SK-N-SH (cell line): ENCODE results near the gene MIF4GD. TPM values are rescaled to one million over a fixed set of nuclear protein-coding genes. Genes with fewer than 3 reads are reported as not detected.
"Not testable (repeated sequence)": the region's sequence is repeated elsewhere in the genome, so short reads cannot be mapped to it uniquely, and the experiment has no call there.

Experiments
- CTCF ChIA-PET: fragments of 300-600, 350-600 bp; formaldehyde crosslinking; extraction: SDS; loops from one replicate; lab custom pipeline; 2021; lab: Yijun Ruan, JAX
- POLR2A ChIA-PET: fragments of 350-600 bp; sonication (Branson Sonifier 250); formaldehyde crosslinking; extraction: SDS; loops from one replicate; lab custom pipeline; 2020; ENCODE audit warnings: antibody characterized with exemption, inconsistent platforms; lab: Yijun Ruan, JAX
- DNase-seq: peaks from one replicate; pipeline ENCODE4 v3.0.0; 2012
- H2AFZ ChIP-seq: fragments of 200-600 bp; sonication (generic); 2 replicates; pipeline ENCODE4 v1.8.1; 2016; ENCODE audit warnings: antibody characterized with exemption, mild to moderate bottlenecking, low read depth
- H3F3A ChIP-seq: fragments of 200-600 bp; sonication (generic); replicated peaks from 2 replicates; pipeline ENCODE3; 2016; ENCODE audit warnings: antibody characterized with exemption, mild to moderate bottlenecking; ENCODE audit not compliant: insufficient read depth
- H3K27ac ChIP-seq, 2 experiments: fragments of 200-500 bp in 1 of 2; fragments of 200-600 bp in 1 of 2; sonication (Bioruptor generic) in 1 of 2; sonication (generic), shearing (Covaris generic) in 1 of 2; 2 replicates each; pipeline versions ENCODE4 v1.5.1 to v1.6.1; 2014 to 2016; ENCODE audit warnings: low read depth in 2 of 2, inconsistent platforms in 1 of 2, low read length in 1 of 2, mild to moderate bottlenecking in 1 of 2, mixed read lengths in 1 of 2
- H3K27me3 ChIP-seq: fragments of 200-600 bp; sonication (generic), shearing (Covaris generic); 2 replicates; pipeline ENCODE4 v1.6.1; 2016; ENCODE audit warnings: mixed run types; ENCODE audit not compliant: insufficient read depth
- H3K36me3 ChIP-seq, 2 experiments: fragments of 200-500 bp in 1 of 2; fragments of 200-600 bp in 1 of 2; sonication (Bioruptor generic) in 1 of 2; sonication (generic) in 1 of 2; replicated peaks in 1 of 2; 2 replicates each; pipeline versions ENCODE3 to v1.5.1; 2014 to 2016; ENCODE audit warnings: low read length in 1 of 2, mild to moderate bottlenecking in 1 of 2; ENCODE audit not compliant: insufficient read depth in 2 of 2, control insufficient read depth in 1 of 2
- H3K4me1 ChIP-seq, 2 experiments: fragments of 200-500 bp in 1 of 2; fragments of 200-600 bp in 1 of 2; sonication (Bioruptor generic) in 1 of 2; sonication (generic), shearing (Covaris generic) in 1 of 2; 2 replicates each; pipeline versions ENCODE4 v1.5.1 to v1.6.1; 2014 to 2016; ENCODE audit warnings: low read depth in 1 of 2, low read length in 1 of 2, mixed run types in 1 of 2; ENCODE audit not compliant: insufficient read depth in 2 of 2, control insufficient read depth in 1 of 2
- H3K4me2 ChIP-seq: fragments of 200-600 bp; sonication (generic), shearing (Covaris generic); 2 replicates; pipeline ENCODE4 v1.6.1; 2017; ENCODE audit warnings: mixed run types
- H3K4me3 ChIP-seq, 2 experiments: fragments of 200-500 bp in 1 of 2; fragments of 200-600 bp in 1 of 2; sonication (Bioruptor generic) in 1 of 2; sonication (generic), shearing (Covaris generic) in 1 of 2; 2 replicates each; pipeline versions ENCODE4 v1.5.1 to v1.8.1; 2014 to 2016; ENCODE audit warnings: low read depth in 2 of 2, inconsistent platforms in 1 of 2, low read length in 1 of 2, mild to moderate bottlenecking in 1 of 2, mixed read lengths in 1 of 2, moderate library complexity in 1 of 2
- H3K79me2 ChIP-seq: fragments of 200-600 bp; sonication (generic); 2 replicates; pipeline ENCODE4 v1.8.1; 2017; ENCODE audit warnings: mild to moderate bottlenecking; ENCODE audit not compliant: insufficient read depth
- H3K9ac ChIP-seq: fragments of 200-600 bp; sonication (generic); 2 replicates; pipeline ENCODE4 v1.6.1; 2017; ENCODE audit warnings: mixed run types
- H3K9me2 ChIP-seq: fragments of 200-600 bp; sonication (generic); 2 replicates; pipeline ENCODE4 v1.6.1; 2017; ENCODE audit warnings: mixed run types
- H3K9me3 ChIP-seq: fragments of 200-600 bp; sonication (generic); 2 replicates; pipeline ENCODE4 v1.6.1; 2017; ENCODE audit warnings: mixed run types, mild to moderate bottlenecking, moderate library complexity
- H4K20me1 ChIP-seq: fragments of 200-600 bp; sonication (generic); 2 replicates; pipeline ENCODE4 v1.6.1; 2017; ENCODE audit warnings: mild to moderate bottlenecking, mixed run types; ENCODE audit not compliant: insufficient read depth
- ELF1 ChIP-seq: IDR thresholded peaks from 2 replicates; pipeline ENCODE4 v1.4.0; 2012
- EP300 ChIP-seq, 2 experiments: IDR thresholded peaks; 2 replicates each; pipeline versions ENCODE4 v1.4.0 to v1.6.1; 2012; ENCODE audit warnings: borderline replicate concordance in 1 of 2, low read depth in 1 of 2, low read length in 1 of 2
- EZH2phosphoT487 ChIP-seq: fragments of 200-600 bp; sonication (generic); IDR thresholded peaks from 2 replicates; pipeline ENCODE4 v1.6.1; 2017; ENCODE audit warnings: low read depth, mixed run types, mild to moderate bottlenecking, antibody characterized with exemption, moderate library complexity, borderline replicate concordance
- FOSL2 ChIP-seq: IDR thresholded peaks from 2 replicates; pipeline ENCODE4 v1.4.0; 2012; ENCODE audit warnings: low read depth, mild to moderate bottlenecking, moderate library complexity, borderline replicate concordance
- FOXM1 ChIP-seq: IDR thresholded peaks from 2 replicates; pipeline ENCODE4 v1.4.0; 2012; ENCODE audit warnings: low read depth, mild to moderate bottlenecking
- GABPA ChIP-seq: IDR thresholded peaks from 2 replicates; pipeline ENCODE4 v1.4.0; 2012; ENCODE audit warnings: low read depth, mild to moderate bottlenecking
- MXI1 ChIP-seq: IDR thresholded peaks from 2 replicates; pipeline ENCODE4 v1.6.1; 2012; ENCODE audit warnings: mild to moderate bottlenecking, low read depth, low read length, improper control_type of control experiment
- NFIC ChIP-seq: IDR thresholded peaks from 2 replicates; pipeline ENCODE4 v1.4.0; 2012; ENCODE audit warnings: borderline replicate concordance
- POLR2AphosphoS5 ChIP-seq: IDR thresholded peaks from 2 replicates; pipeline ENCODE4 v1.6.1; 2012; ENCODE audit warnings: low read depth, low read length
- RAD21 ChIP-seq: IDR thresholded peaks from 2 replicates; pipeline ENCODE4 v1.6.1; 2012; ENCODE audit warnings: mild to moderate bottlenecking, low read length
- SMC3 ChIP-seq: IDR thresholded peaks from 2 replicates; pipeline ENCODE4 v1.6.1; 2012; ENCODE audit warnings: low read depth, low read length, improper control_type of control experiment
- WGBS: methylation state at CpG from one replicate; pipeline ENCODE4 v1.1.6; 2017; ENCODE audit warnings: low lambda C conversion rate; 5-methylcytosine and 5-hydroxymethylcytosine counted together
- polyA plus RNA-seq, 3 experiments: library from polyadenylated mRNA; depleted of rRNA; stranded (reverse); fragments of >200 nt; gene quantifications; 2 replicates each; pipeline ENCODE4 v1.2.3, GENCODE V29; 2012
- TF ChIP-seq, protein P1 (sequence below): fragments of 200-600 bp; sonication (generic); IDR thresholded peaks from 2 replicates; pipeline ENCODE4 v1.6.1; 2017; ENCODE audit warnings: antibody characterized with exemption, mild to moderate bottlenecking, moderate library complexity
- TF ChIP-seq, protein P2 (sequence below): IDR thresholded peaks from 2 replicates; pipeline ENCODE4 v1.4.0; 2012; ENCODE audit warnings: low read depth
- TF ChIP-seq, protein P3 (sequence below): IDR thresholded peaks from 2 replicates; pipeline ENCODE4; 2012

The MIF4GD gene
- polyA plus RNA-seq, 1 of the 3 experiments (the other 2 are of a cell fraction): 65.4 TPM

DNA sequence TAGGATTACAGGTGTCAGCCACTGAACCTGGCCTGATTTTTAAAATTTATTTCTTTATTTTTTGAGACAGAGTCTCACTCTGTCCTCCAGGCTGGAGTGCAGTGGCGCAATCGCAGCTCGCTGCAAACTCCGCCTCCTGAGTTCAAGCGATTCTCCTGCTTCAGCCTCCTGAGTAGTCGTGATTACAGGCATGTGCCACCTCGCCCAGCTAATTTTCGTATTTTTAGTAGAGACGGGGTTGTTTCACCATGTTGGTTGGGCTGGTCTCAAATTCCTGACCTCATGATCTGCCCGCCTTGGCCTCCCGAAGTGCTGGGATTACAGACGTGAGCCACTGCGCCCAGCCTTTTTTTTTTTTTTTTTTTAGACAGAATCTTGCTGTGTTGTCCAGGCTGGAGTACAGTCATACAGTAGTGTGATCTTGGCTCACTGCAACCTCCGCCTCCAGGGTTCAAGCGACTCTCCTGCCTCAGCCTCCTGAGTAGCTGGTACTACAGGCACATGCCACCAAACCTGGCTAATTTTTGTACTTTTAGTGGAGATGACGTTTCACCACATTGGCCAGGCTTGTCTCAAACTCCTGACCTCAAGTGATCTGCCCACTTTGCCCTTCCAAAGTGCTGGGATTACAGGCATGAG is 21.9 kb upstream of the MIF4GD start:
- H3K4me2 ChIP-seq, H3K4me1 ChIP-seq, H3K79me2 ChIP-seq, H3K27ac ChIP-seq, H3K9ac ChIP-seq, H3K27me3 ChIP-seq, H3K36me3 ChIP-seq, H3K4me3 ChIP-seq, H3K9me2 ChIP-seq, DNase-seq, H4K20me1 ChIP-seq, H2AFZ ChIP-seq, H3K9me3 ChIP-seq, POLR2A ChIA-PET: not testable (repeated sequence)
- H3F3A ChIP-seq: peaks cover 18% of the 10 kb centered on the region
- WGBS: 87% methylated on average over 16 of the region's 16 CpGs
- CTCF ChIA-PET: interaction anchor here (0.8 to 7.3 kb wide), 3 partner anchors 20 to 30 kb away, joined by 3 to 83 read pairs (median 8); partner anchors contain the start of gene MIF4GD

DNA sequence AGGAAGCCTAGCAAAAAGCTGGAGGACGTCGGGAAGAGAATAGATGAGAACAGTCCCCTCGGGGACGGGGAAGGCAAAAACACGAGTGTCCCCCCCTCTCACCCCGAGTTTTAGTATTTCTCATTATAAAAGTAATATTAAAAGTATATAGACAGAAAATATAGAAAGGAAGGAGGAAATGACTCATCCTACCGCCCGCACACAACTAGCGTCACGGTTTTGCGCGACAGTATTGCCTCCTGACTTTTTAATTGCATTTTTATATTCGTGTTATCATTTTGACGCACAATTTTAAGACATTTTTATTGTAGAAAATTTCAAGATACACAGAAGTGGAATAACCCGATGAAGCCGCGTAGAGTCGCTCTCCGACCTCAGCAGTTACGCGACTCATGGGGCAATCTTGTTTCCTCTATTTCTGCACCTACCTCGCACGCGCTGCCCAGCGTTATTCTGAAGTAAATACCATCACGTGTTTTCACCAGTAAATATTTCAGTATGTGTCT is 18.9 kb upstream of the MIF4GD start:
- Histone ChIP-seq H3K36me3 (peaks cover 0 to 4% of the 10 kb centered on the region in 2 experiments), H2AFZ (peak overlapping the region; percentile 96), H4K20me1 (no peaks in the 10 kb centered on the region), H3K79me2 (no peaks in the 10 kb centered on the region), H3K4me1 (peaks cover 4 to 5% of the 10 kb centered on the region in 2 experiments; a peak in 2 of 4 replicates), H3K4me3 (peak overlapping the region; percentile 68 to 80), H3K27me3 (no peaks in the 10 kb centered on the region), H3F3A (peaks cover 4% of the 10 kb centered on the region), H3K27ac (peak overlapping the region; percentile 73 to 80), H3K9me3 (no peaks in the 10 kb centered on the region), H3K9ac (peak overlapping the region; percentile 77), H3K9me2 (no peaks in the 10 kb centered on the region), H3K4me2 (peak overlapping the region; percentile 87)
- CTCF ChIA-PET: interaction anchor here (0.8 to 7.3 kb wide), 19 partner anchors 8 to 460 kb away, joined by 3 to 83 read pairs (median 6); partner anchors contain the start of genes GGA3, GRB2, MIF4GD and MRPS7
- 13% methylated on average over 26 of the region's 26 CpGs for WGBS
- POLR2A ChIA-PET: interaction anchor here (0.8 to 2.8 kb wide), 7 partner anchors 16 to 116 kb away, joined by 3 to 36 read pairs (median 10); partner anchors contain the start of genes GGA3, GRB2, MIF4GD and MRPS7
- no peak for TF ChIP-seq NFIC
- no peak for TF ChIP-seq POLR2AphosphoS5
- no peak for TF ChIP-seq FOXM1
- TF ChIP-seq MXI1: 0 out of 2 replicates have a peak, but pooled peaks have one; percentile 29
- no peak for TF ChIP-seq EZH2phosphoT487
- no peak for TF ChIP-seq GABPA
- peak; percentile 6; the same call in 1 of the 2 replicates for TF ChIP-seq SMC3
- TF ChIP-seq RAD21: peak; percentile 28; the same call in 1 of the 2 replicates
- TF ChIP-seq ELF1: no peak
- TF ChIP-seq, protein P1, sequence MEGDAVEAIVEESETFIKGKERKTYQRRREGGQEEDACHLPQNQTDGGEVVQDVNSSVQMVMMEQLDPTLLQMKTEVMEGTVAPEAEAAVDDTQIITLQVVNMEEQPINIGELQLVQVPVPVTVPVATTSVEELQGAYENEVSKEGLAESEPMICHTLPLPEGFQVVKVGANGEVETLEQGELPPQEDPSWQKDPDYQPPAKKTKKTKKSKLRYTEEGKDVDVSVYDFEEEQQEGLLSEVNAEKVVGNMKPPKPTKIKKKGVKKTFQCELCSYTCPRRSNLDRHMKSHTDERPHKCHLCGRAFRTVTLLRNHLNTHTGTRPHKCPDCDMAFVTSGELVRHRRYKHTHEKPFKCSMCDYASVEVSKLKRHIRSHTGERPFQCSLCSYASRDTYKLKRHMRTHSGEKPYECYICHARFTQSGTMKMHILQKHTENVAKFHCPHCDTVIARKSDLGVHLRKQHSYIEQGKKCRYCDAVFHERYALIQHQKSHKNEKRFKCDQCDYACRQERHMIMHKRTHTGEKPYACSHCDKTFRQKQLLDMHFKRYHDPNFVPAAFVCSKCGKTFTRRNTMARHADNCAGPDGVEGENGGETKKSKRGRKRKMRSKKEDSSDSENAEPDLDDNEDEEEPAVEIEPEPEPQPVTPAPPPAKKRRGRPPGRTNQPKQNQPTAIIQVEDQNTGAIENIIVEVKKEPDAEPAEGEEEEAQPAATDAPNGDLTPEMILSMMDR: peak; percentile 19
- TF ChIP-seq, protein P2, sequence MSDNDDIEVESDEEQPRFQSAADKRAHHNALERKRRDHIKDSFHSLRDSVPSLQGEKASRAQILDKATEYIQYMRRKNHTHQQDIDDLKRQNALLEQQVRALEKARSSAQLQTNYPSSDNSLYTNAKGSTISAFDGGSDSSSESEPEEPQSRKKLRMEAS: peak; percentile 37; the same call in 1 of the 2 replicates
- TF ChIP-seq, protein P3, sequence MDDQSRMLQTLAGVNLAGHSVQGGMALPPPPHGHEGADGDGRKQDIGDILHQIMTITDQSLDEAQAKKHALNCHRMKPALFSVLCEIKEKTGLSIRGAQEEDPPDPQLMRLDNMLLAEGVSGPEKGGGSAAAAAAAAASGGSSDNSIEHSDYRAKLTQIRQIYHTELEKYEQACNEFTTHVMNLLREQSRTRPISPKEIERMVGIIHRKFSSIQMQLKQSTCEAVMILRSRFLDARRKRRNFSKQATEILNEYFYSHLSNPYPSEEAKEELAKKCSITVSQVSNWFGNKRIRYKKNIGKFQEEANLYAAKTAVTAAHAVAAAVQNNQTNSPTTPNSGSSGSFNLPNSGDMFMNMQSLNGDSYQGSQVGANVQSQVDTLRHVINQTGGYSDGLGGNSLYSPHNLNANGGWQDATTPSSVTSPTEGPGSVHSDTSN: no peak
- TF ChIP-seq FOSL2: peak; percentile 64; the same call in 1 of the 2 replicates
- TF ChIP-seq EP300 (IDR thresholded peaks at IDR 0.05; ENCODE audit: borderline replicate concordance in 1 of 2, low read depth in 1 of 2, low read length in 1 of 2): no peak
- DNase-seq: no peak
